Measurements from ENCODE around the gene DET1. TPM values are rescaled to one million over a fixed set of nuclear protein-coding genes. Genes with fewer than 3 reads are reported as not detected.

DET1 gene
- total RNA-seq, result 1 to 10 TPM; 1.9 to 3.6 TPM
- 2.0 to 2.2 reads per million in 2 donors for total RNA-seq

GRCh38 chr15:88546248-88547129 is at the start of gene DET1:
DET1 (minus strand) TSS chr15:88546681; CDS start chr15:88531705, 14,976 bp downstream.
- peak within 1 kb of the TSS; percentile 88 for H3K4me3 Mint-ChIP-seq
- peak within 1 kb of the TSS; percentile 81 for H3K27ac Mint-ChIP-seq
- H3K36me3 Mint-ChIP-seq (ENCODE audit: low read depth), result no peaks in the 10 kb centered on the region
- ATAC-seq (peak; percentile 92), DNase-seq (peak; percentile 88 to 92 (median 88))
- H3K4me1 Mint-ChIP-seq, result peaks cover 12% of the 10 kb centered on the region
- no peaks in the 10 kb centered on the region for H3K9me3 ChIP-seq (ENCODE audit: control insufficient read depth, low read length, poor library complexity, severe bottlenecking)
- H3K27me3 Mint-ChIP-seq, result no peaks in the 10 kb centered on the region

- Mint-ChIP-seq H3K27me3 (peaks cover 21% of the 10 kb centered on the region), H3K4me1 (no peaks in the 10 kb centered on the region), H3K36me3 (ENCODE audit: low read depth) (no peaks in the 10 kb centered on the region), H3K4me3 (no peak overlapping the region), H3K27ac (no peak overlapping the region)
- DNase-seq (no peak), ATAC-seq (no peak)
- H3K9me3 ChIP-seq (ENCODE audit: control insufficient read depth, low read length, poor library complexity, severe bottlenecking), result no peaks in the 10 kb centered on the region
Measured at GRCh38 chr15:88591384-88591783, 44.9 kb upstream of the DET1 start.

- DNase-seq, result no peak
- no peak for ATAC-seq
- H3K27ac Mint-ChIP-seq, result no peak overlapping the region
- peaks cover under 1% of the 10 kb centered on the region for H3K4me1 Mint-ChIP-seq
- H3K4me3 Mint-ChIP-seq, result no peak overlapping the region
- no peaks in the 10 kb centered on the region for H3K36me3 Mint-ChIP-seq (ENCODE audit: low read depth)
- no peaks in the 10 kb centered on the region for H3K9me3 ChIP-seq (ENCODE audit: control insufficient read depth, low read length, poor library complexity, severe bottlenecking)
- H3K27me3 Mint-ChIP-seq, result peaks cover 21% of the 10 kb centered on the region
Measured at GRCh38 chr15:88590759-88591158, 44.3 kb upstream of the DET1 start.

- peaks cover 17% of the 10 kb centered on the region for H3K27me3 Mint-ChIP-seq
- ATAC-seq, result no peak
- peaks cover 2% of the 10 kb centered on the region for H3K4me1 Mint-ChIP-seq
- no peak overlapping the region for H3K4me3 Mint-ChIP-seq
- DNase-seq, result no peak
- H3K36me3 Mint-ChIP-seq (ENCODE audit: low read depth), result no peaks in the 10 kb centered on the region
- H3K9me3 ChIP-seq (ENCODE audit: control insufficient read depth, low read length, poor library complexity, severe bottlenecking), result no peaks in the 10 kb centered on the region
- no peak overlapping the region for H3K27ac Mint-ChIP-seq
Measured at GRCh38 chr15:88586401-88587162, 40.1 kb upstream of the DET1 start.

GRCh38 chr15:88580532-88580931 is 34.1 kb upstream of the DET1 start:
- H3K36me3 Mint-ChIP-seq (ENCODE audit: low read depth), result no peaks in the 10 kb centered on the region
- peaks cover 10% of the 10 kb centered on the region for H3K27me3 Mint-ChIP-seq
- DNase-seq, result no peak
- H3K4me1 Mint-ChIP-seq, result no peaks in the 10 kb centered on the region
- H3K9me3 ChIP-seq (ENCODE audit: control insufficient read depth, low read length, poor library complexity, severe bottlenecking), result no peaks in the 10 kb centered on the region
- ATAC-seq, result no peak
- no peak overlapping the region for H3K4me3 Mint-ChIP-seq
- no peak overlapping the region for H3K27ac Mint-ChIP-seq

- Mint-ChIP-seq H3K27ac (no peak overlapping the region), H3K36me3 (ENCODE audit: low read depth) (peaks cover 3% of the 10 kb centered on the region), H3K27me3 (peaks cover 22% of the 10 kb centered on the region), H3K4me3 (no peak overlapping the region), H3K4me1 (no peaks in the 10 kb centered on the region)
- no peaks in the 10 kb centered on the region for H3K9me3 ChIP-seq (ENCODE audit: control insufficient read depth, low read length, poor library complexity, severe bottlenecking)
- DNase-seq (no peak), ATAC-seq (no peak)
Measured at GRCh38 chr15:88579322-88579721, 32.8 kb upstream of the DET1 start.

GRCh38 chr15:88574655-88575054 is 28.2 kb upstream of the DET1 start:
- H3K4me1 Mint-ChIP-seq, result no peaks in the 10 kb centered on the region
- no peaks in the 10 kb centered on the region for H3K9me3 ChIP-seq (ENCODE audit: control insufficient read depth, low read length, poor library complexity, severe bottlenecking)
- peaks cover 38% of the 10 kb centered on the region for H3K27me3 Mint-ChIP-seq
- H3K27ac Mint-ChIP-seq, result no peak overlapping the region
- peaks cover 7% of the 10 kb centered on the region for H3K36me3 Mint-ChIP-seq (ENCODE audit: low read depth)
- H3K4me3 Mint-ChIP-seq, result no peak overlapping the region
- ATAC-seq, result no peak
- DNase-seq, result no peak

GRCh38 chr15:88574077-88574476 is 27.6 kb upstream of the DET1 start:
- no peak overlapping the region for H3K4me3 Mint-ChIP-seq
- H3K27me3 Mint-ChIP-seq, result peaks cover 35% of the 10 kb centered on the region
- H3K9me3 ChIP-seq (ENCODE audit: control insufficient read depth, low read length, poor library complexity, severe bottlenecking), result no peaks in the 10 kb centered on the region
- H3K27ac Mint-ChIP-seq, result no peak overlapping the region
- no peaks in the 10 kb centered on the region for H3K4me1 Mint-ChIP-seq
- ATAC-seq (no peak), DNase-seq (no peak)
- peaks cover 7% of the 10 kb centered on the region for H3K36me3 Mint-ChIP-seq (ENCODE audit: low read depth)

- Mint-ChIP-seq H3K36me3 (ENCODE audit: low read depth) (peaks cover 7% of the 10 kb centered on the region), H3K27me3 (peaks cover 53% of the 10 kb centered on the region), H3K4me1 (no peaks in the 10 kb centered on the region), H3K4me3 (no peak overlapping the region), H3K27ac (no peak overlapping the region)
- H3K9me3 ChIP-seq (ENCODE audit: control insufficient read depth, low read length, poor library complexity, severe bottlenecking), result no peaks in the 10 kb centered on the region
- DNase-seq (no peak), ATAC-seq (no peak)
Measured at GRCh38 chr15:88571852-88572259, 25.4 kb upstream of the DET1 start.

GRCh38 chr15:88571153-88571851 is 24.8 kb upstream of the DET1 start:
- H3K9me3 ChIP-seq (ENCODE audit: control insufficient read depth, low read length, poor library complexity, severe bottlenecking), result no peaks in the 10 kb centered on the region
- H3K27me3 Mint-ChIP-seq, result peaks cover 56% of the 10 kb centered on the region
- no peak overlapping the region for H3K27ac Mint-ChIP-seq
- H3K4me1 Mint-ChIP-seq, result no peaks in the 10 kb centered on the region
- DNase-seq, result no peak
- peaks cover 7% of the 10 kb centered on the region for H3K36me3 Mint-ChIP-seq (ENCODE audit: low read depth)
- H3K4me3 Mint-ChIP-seq, result peak overlapping the region; percentile 7
- ATAC-seq, result no peak

- no peak overlapping the region for H3K4me3 Mint-ChIP-seq
- no peak overlapping the region for H3K27ac Mint-ChIP-seq
- no peak for ATAC-seq
Measured at GRCh38 chr15:88568589-88568988, 22.1 kb upstream of the DET1 start.

GRCh38 chr15:88564741-88565140 is 18.3 kb upstream of the DET1 start:
- Mint-ChIP-seq H3K27me3 (peaks cover 71% of the 10 kb centered on the region), H3K4me1 (no peaks in the 10 kb centered on the region), H3K36me3 (ENCODE audit: low read depth) (peaks cover 16% of the 10 kb centered on the region), H3K27ac (no peak overlapping the region), H3K4me3 (no peak overlapping the region)
- ATAC-seq (no peak), DNase-seq (no peak)
- no peaks in the 10 kb centered on the region for H3K9me3 ChIP-seq (ENCODE audit: control insufficient read depth, low read length, poor library complexity, severe bottlenecking)

More at GRCh38 chr15:88568589-88568988, 22.1 kb upstream of the DET1 start:
- Mint-ChIP-seq H3K27me3 (peaks cover 61% of the 10 kb centered on the region), H3K36me3 (ENCODE audit: low read depth) (peaks cover 13% of the 10 kb centered on the region), H3K4me1 (no peaks in the 10 kb centered on the region)
- DNase-seq, result no peak
- no peaks in the 10 kb centered on the region for H3K9me3 ChIP-seq (ENCODE audit: control insufficient read depth, low read length, poor library complexity, severe bottlenecking)

- DNase-seq (no peak), ATAC-seq (no peak)
- H3K27me3 Mint-ChIP-seq, result peaks cover 67% of the 10 kb centered on the region
- H3K9me3 ChIP-seq (ENCODE audit: control insufficient read depth, low read length, poor library complexity, severe bottlenecking), result no peaks in the 10 kb centered on the region
- H3K36me3 Mint-ChIP-seq (ENCODE audit: low read depth), result peaks cover 14% of the 10 kb centered on the region
- H3K4me3 Mint-ChIP-seq, result no peak overlapping the region
- H3K4me1 Mint-ChIP-seq, result no peaks in the 10 kb centered on the region
- no peak overlapping the region for H3K27ac Mint-ChIP-seq
Measured at GRCh38 chr15:88563638-88564037, 17.2 kb upstream of the DET1 start.
